GM12873 (cell line): ENCODE results near the gene CHTF8.

Source experiments
- CTCF ChIP-seq: IDR thresholded peaks from 2 replicates; pipeline ENCODE4 v1.5.1; 2012; ENCODE audit warnings: low read depth, mild to moderate bottlenecking, moderate library complexity, low read length, control low read depth; ENCODE audit not compliant: insufficient read depth; ENCODE audit errors: missing control alignments

Gene CHTF8

GRCh38 chr16:69094501-69094900 lies 37.9 kb downstream of the CHTF8 start:
- TF ChIP-seq CTCF, result no peak

GRCh38 chr16:69093974-69094373 lies 38.4 kb downstream of the CHTF8 start:
- no peak for TF ChIP-seq CTCF

GRCh38 chr16:69089091-69089910 lies 43.1 kb downstream of the CHTF8 start:
- TF ChIP-seq CTCF, result no peak

- no peak for TF ChIP-seq CTCF
Measured at GRCh38 chr16:69088684-69089083, 43.7 kb downstream of the CHTF8 start.

- TF ChIP-seq CTCF, result no peak
Measured at GRCh38 chr16:69087161-69087581, 45.2 kb downstream of the CHTF8 start.

- TF ChIP-seq CTCF, result no peak
Measured at GRCh38 chr16:69085032-69085695, 47.2 kb downstream of the CHTF8 start.

GRCh38 chr16:69084289-69084688 lies 48.1 kb downstream of the CHTF8 start:
- no peak for TF ChIP-seq CTCF
